IMR-90 (cell line): ENCODE measurements around the gene AFG1L. TPM values are rescaled to one million over a fixed set of nuclear protein-coding genes. Genes with fewer than 3 reads are reported as not detected.

Source experiments
- ATAC-seq: fragments of 200-7000 bp; cut with Tn5 transposase; 2 replicates; pipeline ENCODE4 v1.9.1; 2020; ENCODE audit warnings: low read depth, mild to moderate bottlenecking, moderate library complexity
- BruUV-seq: library from RNA; stranded (reverse); fragments of 400-500 nt; replicated peaks from 2 replicates; lab custom pipeline; 2021; lab: Mats Ljungman, UMichigan
- CTCF ChIA-PET: fragments of 300-600 bp; formaldehyde crosslinking; extraction: SDS; loops from one replicate; lab custom pipeline; 2021; ENCODE audit warnings: antibody characterized with exemption; lab: Yijun Ruan, JAX
- POLR2A ChIA-PET: fragments of 300-600 bp; sonication (Branson Sonifier 250); formaldehyde crosslinking; loops from one replicate; lab custom pipeline; 2022; ENCODE audit warnings: antibody characterized with exemption; ENCODE audit not compliant: unreplicated experiment; lab: Charles Lee
- DNase-seq: peaks from one replicate; pipeline ENCODE4 v3.0.0; 2013
- H2AFZ ChIP-seq: replicated peaks from 2 replicates; pipeline ENCODE3; 2013; ENCODE audit warnings: low read length, mild to moderate bottlenecking; ENCODE audit not compliant: poor library complexity
- H2AK5ac ChIP-seq: 2 replicates; pipeline ENCODE4 v1.6.1; 2013; ENCODE audit warnings: low read depth, low read length, inconsistent platforms
- H2AK9ac ChIP-seq: replicated peaks from 2 replicates; pipeline ENCODE3; 2013; ENCODE audit warnings: mild to moderate bottlenecking, low read depth, low read length, moderate library complexity; ENCODE audit not compliant: poor library complexity
- H2BK120ac ChIP-seq: 2 replicates; pipeline ENCODE4 v1.6.1; 2013; ENCODE audit warnings: low read depth, low read length, inconsistent platforms
- H2BK15ac ChIP-seq: 3 replicates; pipeline ENCODE4 v1.6.1; 2013; ENCODE audit warnings: low read depth, low read length, inconsistent platforms
- H2BK20ac ChIP-seq: 2 replicates; pipeline ENCODE4 v1.6.1; 2013; ENCODE audit warnings: low read depth, mild to moderate bottlenecking, inconsistent platforms, low read length, moderate library complexity
- H2BK5ac ChIP-seq: 2 replicates; pipeline ENCODE4 v1.6.1; 2013; ENCODE audit warnings: mild to moderate bottlenecking, low read depth, low read length, inconsistent platforms; ENCODE audit not compliant: poor library complexity, severe bottlenecking
- H3K14ac ChIP-seq: replicated peaks from 2 replicates; pipeline ENCODE4 v1.6.1; 2013; ENCODE audit warnings: low read depth, low read length, inconsistent platforms
- H3K18ac ChIP-seq: 2 replicates; pipeline ENCODE4 v1.6.1; 2013; ENCODE audit warnings: low read depth, low read length, control low read depth
- H3K23ac ChIP-seq: 2 replicates; pipeline ENCODE4 v1.6.1; 2013; ENCODE audit warnings: low read depth, low read length, inconsistent platforms
- H3K27ac ChIP-seq: 2 replicates; pipeline ENCODE4 v1.5.1; 2013; ENCODE audit warnings: mild to moderate bottlenecking, control low read depth, low read length; ENCODE audit not compliant: insufficient read depth
- H3K27me3 ChIP-seq: 2 replicates; pipeline ENCODE4 v1.6.1; 2013; ENCODE audit warnings: low read length; ENCODE audit not compliant: control insufficient read depth, insufficient read depth
- H3K36me3 ChIP-seq: 2 replicates; pipeline ENCODE4 v1.6.1; 2013; ENCODE audit warnings: low read length, mixed read lengths; ENCODE audit not compliant: control insufficient read depth, insufficient read depth
- H3K4ac ChIP-seq: 2 replicates; pipeline ENCODE4 v1.6.1; 2013; ENCODE audit warnings: low read depth, low read length, inconsistent platforms
- H3K4me1 ChIP-seq: 2 replicates; pipeline ENCODE4 v1.6.1; 2013; ENCODE audit warnings: low read length, mixed read lengths; ENCODE audit not compliant: control insufficient read depth, insufficient read depth
- H3K4me2 ChIP-seq: 2 replicates; pipeline ENCODE4 v1.6.1; 2013; ENCODE audit warnings: low read depth, mild to moderate bottlenecking, control low read depth, low read length, moderate library complexity
- H3K4me3 ChIP-seq: 2 replicates; pipeline ENCODE4 v1.5.1; 2013; ENCODE audit warnings: low read depth, mild to moderate bottlenecking, control low read depth, low read length, moderate library complexity; ENCODE audit not compliant: insufficient read depth
- H3K56ac ChIP-seq: 2 replicates; pipeline ENCODE4 v1.6.1; 2013; ENCODE audit warnings: low read length, inconsistent platforms; ENCODE audit not compliant: insufficient read depth; ENCODE audit errors: extremely low read depth
- H3K79me1 ChIP-seq, 2 experiments: 2 replicates each; pipeline ENCODE4 v1.6.1; 2013; ENCODE audit warnings: low read length in 2 of 2, inconsistent platforms in 1 of 2, low read depth in 1 of 2
- H3K9ac ChIP-seq: 2 replicates; pipeline ENCODE4 v1.6.1; 2013; ENCODE audit warnings: low read depth, low read length, control low read depth
- H3K9me1 ChIP-seq: 2 replicates; pipeline ENCODE4 v1.6.1; 2013; ENCODE audit warnings: low read length, inconsistent platforms; ENCODE audit not compliant: insufficient read depth
- H3K9me3 ChIP-seq: 2 replicates; pipeline ENCODE4 v1.6.1; 2013; ENCODE audit warnings: low read length; ENCODE audit not compliant: control insufficient read depth, insufficient read depth
- H4K20me1 ChIP-seq: 2 replicates; pipeline ENCODE4 v1.6.1; 2013; ENCODE audit warnings: low read length, inconsistent platforms; ENCODE audit not compliant: insufficient read depth
- H4K5ac ChIP-seq: 2 replicates; pipeline ENCODE4 v1.6.1; 2013; ENCODE audit warnings: mild to moderate bottlenecking, low read depth, low read length, control low read depth
- H4K8ac ChIP-seq, 2 experiments: 2 replicates each; pipeline ENCODE4 v1.6.1; 2013; ENCODE audit warnings: low read depth in 2 of 2, low read length in 2 of 2, control low read depth in 1 of 2, inconsistent platforms in 1 of 2
- H4K91ac ChIP-seq: 2 replicates; pipeline ENCODE4 v1.6.1; 2013; ENCODE audit warnings: low read depth, low read length, inconsistent platforms; ENCODE audit not compliant: insufficient read depth
- BHLHE40 ChIP-seq: fragments of 150-350 bp; IDR thresholded peaks from 2 replicates; pipeline ENCODE4 v1.6.1; 2016; ENCODE audit warnings: mild to moderate bottlenecking, low read depth, low read length
- MXI1 ChIP-seq: IDR thresholded peaks from 2 replicates; pipeline ENCODE4 v1.6.1; 2012; ENCODE audit warnings: low read depth, mild to moderate bottlenecking, low read length, moderate library complexity, borderline replicate concordance
- RCOR1 ChIP-seq: IDR thresholded peaks from 2 replicates; pipeline ENCODE4 v1.6.1; 2012; ENCODE audit warnings: mild to moderate bottlenecking, low read length, improper control_type of control experiment; ENCODE audit not compliant: insufficient replicate concordance
- RFX5 ChIP-seq: IDR thresholded peaks from 2 replicates; pipeline ENCODE4 v1.8.0; 2012; ENCODE audit warnings: low read depth, mild to moderate bottlenecking, low read length, moderate library complexity
- SMC3 ChIP-seq: fragments of 150-350 bp; IDR thresholded peaks from 2 replicates; pipeline ENCODE4 v1.6.1; 2016; ENCODE audit warnings: low read depth, mild to moderate bottlenecking, antibody characterized with exemption, low read length, moderate library complexity
- dilution Hi-C: fragments of 300-500 bp; cut with HindIII; formaldehyde crosslinking; loops from one replicate; pipeline ENCODE4 v1.14.3; 2018; ENCODE audit warnings: low sequenced_read_pairs; ENCODE audit not compliant: unreplicated experiment
- in situ Hi-C: fragments of 300-500 bp; cut with MboI; formaldehyde crosslinking; loops from 3 replicates; pipeline ENCODE4 v1.14.3; 2019; ENCODE audit warnings: low sequenced_read_pairs, inconsistent platforms, mixed read lengths
- intact Hi-C: fragments of 100-400 bp; cut with micrococcal nuclease; formaldehyde crosslinking; loops from 2 replicates; pipeline ENCODE4 v1.10.0; 2022
- polyA plus RNA-seq, 3 experiments: library from polyadenylated mRNA; depleted of rRNA; stranded (reverse); fragments of >200 nt; gene quantifications; 2 replicates each; pipeline ENCODE4 v1.2.3, GENCODE V29; 2012; ENCODE audit warnings: low replicate concordance in 1 of 3
- total RNA-seq: library from RNA; depleted of rRNA; stranded (reverse); fragments of >200 nt; gene quantifications from 2 replicates; pipeline ENCODE4 v1.2.3, GENCODE V29; 2012

Gene AFG1L
- total and polyA plus RNA-seq, 2 of the 4 experiments (the other 2 are of a cell fraction) = 1.0 to 2.0 TPM

GRCh38 chr6:108312605-108313004, 17.8 kb downstream of the AFG1L start:
- Histone ChIP-seq H3K9me3 (no peaks in the 10 kb centered on the region), H4K20me1 (no peaks in the 10 kb centered on the region), H3K4me2 (no peak overlapping the region), H3K9ac (no peak overlapping the region), H3K27me3 (no peaks in the 10 kb centered on the region), H3K36me3 (no peaks in the 10 kb centered on the region), H2AFZ (no peak overlapping the region), H3K23ac (no peak overlapping the region), H2BK120ac (no peak overlapping the region), H2BK20ac (no peak overlapping the region), H3K27ac (no peak overlapping the region), H2BK5ac (no peak overlapping the region), H3K9me1 (no peaks in the 10 kb centered on the region), H3K14ac (no peak overlapping the region), H3K4ac (no peak overlapping the region), H3K4me1 (no peaks in the 10 kb centered on the region), H4K8ac (no peak overlapping the region), H2AK5ac (no peak overlapping the region), H4K91ac (no peak overlapping the region), H3K79me1 (no peaks in the 10 kb centered on the region), H3K56ac (no peak overlapping the region), H3K4me3 (no peak overlapping the region), H3K18ac (no peak overlapping the region), H2AK9ac (no peak overlapping the region), H4K5ac (no peak overlapping the region), H2BK15ac (no peak overlapping the region)
- intact Hi-C loops (no loop called here), dilution Hi-C loops (no loop called here), in situ Hi-C loops (no loop called here)
- BruUV-seq = no TSS peak
- CTCF ChIA-PET = no interaction called here
- ATAC-seq (no peak), DNase-seq (no peak)
- no peak for TF ChIP-seq SMC3
- no peak for TF ChIP-seq BHLHE40
- no peak for TF ChIP-seq MXI1
- TF ChIP-seq RFX5 = no peak
- no peak for TF ChIP-seq RCOR1
- POLR2A ChIA-PET = no interaction called here
